NOMO-1 treated with DMSO at 0.1 percent for 48 hours (cell line): ENCODE measurements around the gene SYCP3.
"Not testable (repeated sequence)": the region's sequence is repeated elsewhere in the genome, so short reads cannot be mapped to it uniquely, and the experiment has no call there.

Experiments
- DNase-seq: peaks from one replicate; lab custom pipeline; 2025; ENCODE audit not compliant: unreplicated experiment; lab: John Stamatoyannopoulos, UW

Gene SYCP3

DNA sequence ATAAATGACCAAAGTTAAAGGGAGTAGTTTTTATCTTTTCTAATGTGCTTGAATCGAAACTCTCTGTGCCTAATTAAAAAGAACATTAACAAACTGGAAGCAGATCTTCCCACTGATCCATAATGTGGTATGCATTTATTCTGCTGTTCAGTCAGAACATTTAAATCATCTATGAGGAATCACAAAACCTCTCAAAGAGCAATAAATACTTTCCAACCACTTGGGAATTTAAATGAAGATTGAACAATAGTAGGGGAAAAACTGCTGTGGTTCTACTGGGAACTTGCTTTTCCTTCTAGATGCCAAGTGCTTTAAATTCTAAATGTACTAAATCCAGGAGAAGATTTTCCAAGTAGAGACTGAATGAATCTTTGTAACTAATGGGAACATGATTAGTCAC is 54.2 kb downstream of the SYCP3 start:
- no peak for DNase-seq

DNA sequence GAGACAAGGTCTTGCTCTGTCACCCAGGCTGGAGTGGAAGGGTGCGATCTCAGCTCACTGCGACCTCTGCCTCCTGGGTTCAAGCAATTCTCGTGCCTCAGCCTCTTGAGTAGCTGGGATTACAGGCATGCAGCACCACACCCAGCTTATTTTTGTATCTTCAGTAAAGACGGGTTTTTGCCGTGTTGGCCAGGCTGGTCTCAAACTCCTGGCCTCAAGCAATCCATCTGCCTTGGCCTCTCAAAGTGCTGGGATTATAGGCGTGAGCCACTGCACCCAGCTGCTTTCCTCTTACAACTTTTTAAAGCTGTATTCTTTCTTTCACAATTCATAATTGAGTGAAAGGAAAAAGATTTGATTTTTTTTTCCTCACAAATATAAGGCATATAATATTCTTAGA is 57.6 kb downstream of the SYCP3 start:
- not testable (repeated sequence) for DNase-seq

DNA sequence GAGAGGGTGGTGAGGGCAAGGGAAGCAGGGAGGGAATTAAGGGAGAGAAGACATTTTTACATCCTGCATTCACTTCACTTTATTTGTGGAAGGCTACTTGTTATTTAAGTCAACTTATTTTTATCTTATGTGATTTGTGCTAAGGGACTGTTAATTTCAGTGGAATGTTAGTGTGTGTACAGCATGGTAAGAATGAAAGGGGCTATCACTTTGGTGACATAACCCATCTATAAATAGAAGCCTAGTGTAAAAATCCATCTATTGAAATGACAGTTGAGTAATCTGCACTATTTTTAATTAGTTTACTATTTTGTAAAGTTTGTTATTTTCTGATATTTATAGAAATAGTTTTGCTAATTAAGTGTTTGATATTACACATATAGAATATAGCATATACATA is 58.6 kb downstream of the SYCP3 start:
- DNase-seq: no peak

DNA sequence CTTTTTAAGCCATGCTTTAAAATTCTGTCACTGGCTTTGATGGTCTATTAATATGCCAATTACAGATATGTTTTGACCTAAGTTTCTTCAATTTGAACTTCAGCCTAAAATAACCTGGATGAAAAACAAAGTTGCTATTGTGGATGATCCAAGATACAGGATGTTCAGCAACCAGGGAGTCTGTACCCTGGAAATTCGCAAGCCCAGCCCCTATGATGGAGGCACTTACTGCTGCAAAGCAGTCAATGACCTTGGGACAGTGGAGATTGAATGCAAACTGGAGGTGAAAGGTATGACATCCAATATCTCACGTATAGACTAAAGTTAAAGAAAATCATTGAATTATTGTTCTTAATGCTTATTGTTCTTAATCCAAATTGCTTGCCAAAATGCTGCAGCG is 59.0 kb downstream of the SYCP3 start:
- no peak for DNase-seq
